Measurements from ENCODE around the gene RHOJ.
"Not testable (repeated sequence)": the region's sequence is repeated elsewhere in the genome, so short reads cannot be mapped to it uniquely, and the experiment has no call there.

- TF ChIP-seq, protein P1, sequence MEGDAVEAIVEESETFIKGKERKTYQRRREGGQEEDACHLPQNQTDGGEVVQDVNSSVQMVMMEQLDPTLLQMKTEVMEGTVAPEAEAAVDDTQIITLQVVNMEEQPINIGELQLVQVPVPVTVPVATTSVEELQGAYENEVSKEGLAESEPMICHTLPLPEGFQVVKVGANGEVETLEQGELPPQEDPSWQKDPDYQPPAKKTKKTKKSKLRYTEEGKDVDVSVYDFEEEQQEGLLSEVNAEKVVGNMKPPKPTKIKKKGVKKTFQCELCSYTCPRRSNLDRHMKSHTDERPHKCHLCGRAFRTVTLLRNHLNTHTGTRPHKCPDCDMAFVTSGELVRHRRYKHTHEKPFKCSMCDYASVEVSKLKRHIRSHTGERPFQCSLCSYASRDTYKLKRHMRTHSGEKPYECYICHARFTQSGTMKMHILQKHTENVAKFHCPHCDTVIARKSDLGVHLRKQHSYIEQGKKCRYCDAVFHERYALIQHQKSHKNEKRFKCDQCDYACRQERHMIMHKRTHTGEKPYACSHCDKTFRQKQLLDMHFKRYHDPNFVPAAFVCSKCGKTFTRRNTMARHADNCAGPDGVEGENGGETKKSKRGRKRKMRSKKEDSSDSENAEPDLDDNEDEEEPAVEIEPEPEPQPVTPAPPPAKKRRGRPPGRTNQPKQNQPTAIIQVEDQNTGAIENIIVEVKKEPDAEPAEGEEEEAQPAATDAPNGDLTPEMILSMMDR (IDR thresholded peaks at IDR 0.05; ENCODE audit: low read depth, low read length, poor library complexity, severe bottlenecking) = not testable (repeated sequence)
- not testable (repeated sequence) for TF ChIP-seq EZH2phosphoT487 (IDR thresholded peaks at IDR 0.05; ENCODE audit: borderline replicate concordance, low read length)
These were observed 75.7 kb downstream of the RHOJ start for GRCh38 chr14:63279933-63280332.

Measured in DOHH2 (cell line).